Endothelial cell of umbilical vein (primary cell): ENCODE measurements around the gene PYCR2. TPM values are rescaled to one million over a fixed set of nuclear protein-coding genes. Genes with fewer than 3 reads are reported as not detected.

Experiments used
- BruUV-seq: library from RNA; stranded (reverse); fragments of 400-500 nt; replicated peaks from 2 replicates; lab custom pipeline; 2021; lab: Mats Ljungman, UMichigan
- CTCF ChIA-PET: fragments of 300-600, 350-600 bp; sonication (Branson Sonifier 250); formaldehyde crosslinking; loops from one replicate; lab custom pipeline; 2021; ENCODE audit warnings: antibody characterized with exemption, inconsistent platforms; lab: Charles Lee
- POLR2A ChIA-PET: fragments of 300-600, 350-600 bp; sonication (Branson Sonifier 250); formaldehyde crosslinking; loops from one replicate; lab custom pipeline; 2021; ENCODE audit warnings: antibody characterized with exemption, inconsistent platforms; lab: Charles Lee
- DNase-seq: peaks from one replicate; pipeline ENCODE4 v3.0.0-alpha.2; 2011; ENCODE audit warnings: low read depth, low spot score
- FAIRE-seq: peaks from 2 replicates; lab custom pipeline; 2011; peaks lifted over from hg19 to GRCh38; lab: Jason Lieb, UNC
- H2AFZ ChIP-seq: 2 replicates; pipeline ENCODE4 v1.6.0; 2012; ENCODE audit warnings: low read depth, low read length, control low read depth, inconsistent platforms
- H3K27ac ChIP-seq: 2 replicates; pipeline ENCODE4 v1.5.1; 2011; ENCODE audit warnings: low read depth, mild to moderate bottlenecking, control low read depth, low read length, moderate library complexity; ENCODE audit not compliant: insufficient read depth
- H3K27me3 ChIP-seq, 2 experiments: 2 replicates each; pipeline versions ENCODE4 v1.6.0 to v1.6.1; 2011; ENCODE audit warnings: low read length in 2 of 2, mixed read lengths in 1 of 2; ENCODE audit not compliant: control insufficient read depth in 2 of 2, insufficient read depth in 2 of 2
- H3K36me3 ChIP-seq, 2 experiments: 2 replicates in 1 of 2; 3 replicates in 1 of 2; pipeline ENCODE4 v1.5.1; 2011; ENCODE audit warnings: low read length in 2 of 2, mild to moderate bottlenecking in 1 of 2, moderate library complexity in 1 of 2; ENCODE audit not compliant: control insufficient read depth in 2 of 2, insufficient read depth in 2 of 2; ENCODE audit errors: extremely low read depth in 1 of 2
- H3K4me1 ChIP-seq: 3 replicates; pipeline ENCODE4 v1.5.1; 2011; ENCODE audit warnings: mild to moderate bottlenecking, low read length; ENCODE audit not compliant: control insufficient read depth, insufficient read depth; ENCODE audit errors: extremely low read depth
- H3K4me2 ChIP-seq: 2 replicates; pipeline ENCODE4 v1.6.1; 2011; ENCODE audit warnings: low read length, control low read depth, mixed read lengths; ENCODE audit not compliant: insufficient read depth
- H3K4me3 ChIP-seq, 3 experiments: fragments of 200-600 bp in 1 of 3; sonication (generic), shearing (Covaris generic) in 1 of 3; replicated peaks in 1 of 3; 2 replicates each; pipeline ENCODE4 v1.5.1; 2011 to 2016; ENCODE audit warnings: control low read depth in 3 of 3, low read length in 3 of 3, mild to moderate bottlenecking in 2 of 3, inconsistent platforms in 1 of 3, low read depth in 1 of 3, moderate library complexity in 1 of 3; ENCODE audit not compliant: insufficient read depth in 1 of 3
- H3K79me2 ChIP-seq: 2 replicates; pipeline ENCODE4 v1.6.0; 2012; ENCODE audit warnings: low read length, inconsistent platforms; ENCODE audit not compliant: control insufficient read depth, insufficient read depth
- H3K9ac ChIP-seq: replicated peaks from 2 replicates; pipeline ENCODE3; 2011; ENCODE audit warnings: low read length, control low read depth; ENCODE audit not compliant: insufficient read depth; ENCODE audit errors: extremely low read depth
- H3K9me1 ChIP-seq: replicated peaks from 3 replicates; pipeline ENCODE4 v1.6.0; 2011; ENCODE audit warnings: mild to moderate bottlenecking, low read length; ENCODE audit not compliant: control insufficient read depth, insufficient read depth; ENCODE audit errors: extremely low read depth
- H3K9me3 ChIP-seq: replicated peaks from 2 replicates; pipeline ENCODE4 v1.5.1; 2012; ENCODE audit warnings: low read length, inconsistent platforms; ENCODE audit not compliant: control insufficient read depth, insufficient read depth
- H4K20me1 ChIP-seq: replicated peaks from 2 replicates; pipeline ENCODE3; 2011; ENCODE audit warnings: mild to moderate bottlenecking, low read length; ENCODE audit not compliant: control insufficient read depth, insufficient read depth; ENCODE audit errors: extremely low read depth
- CTCF ChIP-seq, 2 donors: IDR thresholded peaks; 1 replicate in 1 of 2; 2 replicates in 1 of 2; pipeline ENCODE4 v1.5.1; 2011; ENCODE audit warnings: low read length in 2 of 2, mild to moderate bottlenecking in 2 of 2, moderate library complexity in 2 of 2, control low read depth in 1 of 2, inconsistent platforms in 1 of 2, low read depth in 1 of 2; ENCODE audit not compliant: insufficient read depth in 1 of 2; ENCODE audit errors: extremely low read depth in 1 of 2
- EZH2 ChIP-seq: IDR thresholded peaks from 2 replicates; pipeline ENCODE4 v1.6.1; 2012; ENCODE audit warnings: borderline replicate concordance, low read depth, mild to moderate bottlenecking, moderate library complexity, low read length, inconsistent platforms; ENCODE audit not compliant: severe bottlenecking
- FOS ChIP-seq: IDR thresholded peaks from 2 replicates; pipeline ENCODE4 v1.6.1; 2011; ENCODE audit warnings: mild to moderate bottlenecking, low read length, moderate library complexity, borderline replicate concordance; ENCODE audit not compliant: insufficient read depth
- GATA2 ChIP-seq: IDR thresholded peaks from 2 replicates; pipeline ENCODE4 v1.7.0; 2011; ENCODE audit warnings: low read depth, mild to moderate bottlenecking, moderate library complexity, mixed read lengths, low read length; ENCODE audit not compliant: insufficient read length, insufficient read depth
- JUN ChIP-seq: IDR thresholded peaks from 2 replicates; pipeline ENCODE4 v1.6.1; 2011; ENCODE audit warnings: borderline replicate concordance, low read depth; ENCODE audit not compliant: insufficient read length, insufficient read depth
- MAX ChIP-seq: IDR thresholded peaks from 2 replicates; pipeline ENCODE4 v1.6.1; 2011; ENCODE audit not compliant: insufficient read depth, insufficient read length
- MYC ChIP-seq: IDR thresholded peaks from one replicate; pipeline ENCODE4 v1.6.1; 2011; ENCODE audit warnings: mild to moderate bottlenecking, low read depth, low read length
- POLR2A ChIP-seq: IDR thresholded peaks from 2 replicates; pipeline ENCODE4 v1.6.1; 2012; ENCODE audit warnings: low read depth, mild to moderate bottlenecking, control low read depth, low read length
- POLR2AphosphoS5 ChIP-seq: IDR thresholded peaks from 2 replicates; pipeline ENCODE4 v1.6.1; 2012; ENCODE audit warnings: low read depth, mild to moderate bottlenecking, control low read depth, low read length, moderate library complexity; ENCODE audit not compliant: insufficient read depth
- dilution Hi-C: fragments of 300-500 bp; cut with MboI; formaldehyde crosslinking; loops from one replicate; pipeline ENCODE4 v1.15.0; 2019; ENCODE audit warnings: low sequenced_read_pairs; ENCODE audit not compliant: extremely low pct_ligation_motif_present
- intact Hi-C: fragments of 100-400 bp; cut with micrococcal nuclease; formaldehyde crosslinking; loops from one replicate; pipeline ENCODE4 v1.10.0; 2022
- polyA plus RNA-seq, 4 experiments: library from polyadenylated mRNA; depleted of rRNA in 3 of 4; stranded (reverse) in 3 of 4; unstranded in 1 of 4; fragments of >200 nt; gene quantifications; 2 replicates each; pipeline versions ENCODE4 v1.2.1 to v1.2.3, GENCODE V29; 2011 to 2012; ENCODE audit warnings: missing spikeins in 1 of 4
- total RNA-seq: library from RNA; stranded (reverse); gene quantifications from 2 replicates; pipeline ENCODE4 v1.2.3, GENCODE V29; 2021

PYCR2 gene
- total and polyA plus RNA-seq, 2 donors (not counting 3 experiments of a cell fraction or from before 2014, with no cell fraction given), result 64.6 to 65.1 TPM

- no peaks in the 10 kb centered on the region for H3K27me3 ChIP-seq
- no peaks in the 10 kb centered on the region for H4K20me1 ChIP-seq
- ChIA-PET POLR2A (no interaction called here), CTCF (interaction anchor here (0.8 to 2.2 kb wide), 5 partner anchors 8 to 23 kb away, joined by 3 to 7 read pairs (median 4); no protein-coding TSS in a partner anchor)
- H2AFZ ChIP-seq, result no peak within 1 kb of the TSS
- no peak within 1 kb of the TSS for H3K4me3 ChIP-seq
- no peak within 1 kb of the TSS for H3K4me2 ChIP-seq
- no peak within 1 kb of the TSS for H3K9ac ChIP-seq
- no peaks in the 10 kb centered on the region for H3K36me3 ChIP-seq
- H3K9me3 ChIP-seq, result no peaks in the 10 kb centered on the region
- FAIRE-seq (no peak), DNase-seq (no peak)
- no peaks in the 10 kb centered on the region for H3K79me2 ChIP-seq
- dilution Hi-C loops, result no loop called here
- TF ChIP-seq CTCF (IDR thresholded peaks at IDR 0.05; ENCODE audit: extremely low read depth in 1 of 2, insufficient read depth in 1 of 2, low read depth in 1 of 2, low read length in 2 of 2) (no peak), GATA2 (no peak), MAX (no peak), EZH2 (no peak), MYC (no peak), POLR2A (no peak), FOS (no peak), POLR2AphosphoS5 (no peak), JUN (no peak)
- H3K27ac ChIP-seq, result no peak within 1 kb of the TSS
- no peaks in the 10 kb centered on the region for H3K9me1 ChIP-seq
- H3K4me1 ChIP-seq, result no peaks in the 10 kb centered on the region
- BruUV-seq, result no TSS peak
- intact Hi-C loops, result no loop called here
These were observed 35.0 kb downstream of the PYCR2 start, which contains the start of gene LEFTY1 for GRCh38 chr1:225888898-225889601. TSS of gene LEFTY1 (minus strand) at chr1:225889146. CDS start at chr1:225889066, 80 bp downstream.
